GM21367 (cell line): Measurements from ENCODE around the gene NCF4.

ENCODE experiments used
- ATAC-seq: cut with Tn5 transposase; IDR thresholded peaks from one replicate; pipeline ENCODE4 v1.9.1; 2021; ENCODE audit not compliant: unreplicated experiment

The NCF4 gene

DNA sequence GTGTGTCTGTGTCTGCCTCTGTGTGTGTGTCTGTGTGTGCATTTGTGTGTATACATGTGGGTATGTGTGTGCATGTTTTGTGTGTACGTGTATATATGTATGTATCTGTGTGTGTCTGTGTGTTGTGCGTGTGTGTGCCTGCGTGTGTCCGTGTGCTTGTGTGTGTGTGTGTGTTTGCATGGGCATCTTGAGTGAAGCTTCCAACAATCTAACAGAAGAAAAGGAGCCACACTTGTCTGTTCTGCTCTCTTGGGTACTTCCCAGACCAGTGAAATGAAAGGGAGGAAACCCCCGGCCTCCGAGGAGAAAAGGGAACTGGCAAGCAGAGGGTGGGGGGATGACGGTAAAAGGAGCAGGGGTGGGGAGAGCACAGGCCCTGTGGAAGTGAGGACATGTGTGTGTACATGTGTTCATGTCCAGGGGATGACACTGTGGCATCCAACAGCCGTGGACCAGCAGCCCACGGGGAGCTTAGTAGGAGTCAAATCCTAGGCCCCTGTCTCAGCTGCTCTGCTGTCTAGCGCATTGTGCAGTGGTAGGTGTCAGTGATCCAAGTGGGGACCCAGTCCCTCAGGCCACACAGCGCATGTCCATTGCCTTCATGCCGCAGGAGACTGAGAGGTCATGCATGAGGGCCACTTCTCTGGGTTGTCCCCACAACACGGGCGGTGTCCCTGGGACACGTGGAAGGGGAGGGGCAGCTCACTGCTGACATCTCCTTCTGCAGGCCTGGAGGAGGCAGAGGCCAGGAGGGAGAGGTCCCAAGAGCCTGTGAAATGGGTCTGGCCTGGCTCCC is 60.7 kb downstream of the NCF4 start:
- no peak for ATAC-seq

- ATAC-seq: no peak
Measured at GRCh38 chr22:36922105-36922608, 61.4 kb downstream of the NCF4 start.

DNA sequence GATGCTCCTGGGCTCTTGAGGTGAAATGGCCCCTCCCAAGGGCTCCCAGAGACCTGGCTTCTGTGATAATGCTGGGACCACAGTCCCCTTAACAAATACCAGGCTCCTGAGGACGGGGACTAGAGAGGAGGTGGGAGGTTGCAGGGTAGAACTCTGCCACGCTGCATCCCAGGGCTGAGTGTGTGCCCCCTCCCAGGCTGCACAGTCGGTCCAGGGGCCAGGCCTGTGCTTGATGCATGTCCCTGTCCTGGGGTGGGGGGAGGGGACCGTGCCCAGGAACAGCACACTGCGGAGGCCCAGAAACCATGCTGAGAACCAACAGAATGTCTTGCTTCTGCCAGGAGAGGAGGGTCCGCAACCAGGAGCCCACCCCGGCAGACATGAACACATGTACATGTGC is 61.9 kb downstream of the NCF4 start:
- ATAC-seq: no peak

- no peak for ATAC-seq
Measured at GRCh38 chr22:36923131-36923788, 62.5 kb downstream of the NCF4 start.

- ATAC-seq: no peak
Measured at GRCh38 chr22:36924151-36924698, 63.4 kb downstream of the NCF4 start.

DNA sequence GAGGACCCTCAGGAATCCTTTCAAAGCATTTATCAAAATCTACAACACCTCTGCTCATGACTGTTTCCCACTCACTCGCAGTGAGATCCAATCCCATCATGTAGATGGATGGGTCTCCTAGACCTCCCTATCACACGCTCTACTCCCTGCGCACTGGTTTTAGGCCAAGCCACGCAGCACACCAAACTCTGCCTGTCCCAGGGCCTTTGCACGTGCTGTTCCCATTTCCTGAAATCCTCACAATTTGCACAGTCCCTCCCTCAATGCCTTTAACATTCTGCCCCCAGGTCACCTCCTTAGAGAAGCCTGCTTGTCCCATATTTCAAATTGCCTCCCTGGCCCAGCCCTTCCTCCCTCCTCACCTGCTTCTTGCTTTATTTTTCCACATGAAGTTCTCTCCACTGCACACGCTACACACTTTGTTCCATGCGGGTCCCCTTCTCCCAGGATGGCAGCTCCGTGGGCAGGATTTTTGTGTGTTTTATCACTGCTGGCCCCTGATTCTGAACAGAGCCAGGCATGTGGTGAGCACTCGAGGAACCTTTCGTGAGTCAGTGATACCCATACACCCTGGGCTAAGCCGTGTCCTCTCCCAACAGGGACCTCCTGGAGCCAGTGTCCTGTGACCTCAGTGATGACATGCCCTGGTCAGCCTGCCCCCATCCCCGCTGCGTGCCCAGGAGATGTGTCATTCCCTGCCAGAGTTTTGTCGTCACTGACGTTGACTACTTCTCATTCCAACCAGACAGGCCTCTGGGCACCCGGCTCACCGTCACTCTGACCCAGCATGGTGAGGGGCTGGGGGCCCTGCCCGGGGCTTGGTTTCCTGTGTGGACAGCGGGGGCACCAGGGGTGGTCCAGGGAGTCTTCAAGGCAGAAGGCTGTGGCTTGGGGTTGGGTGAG is 64.8 kb downstream of the NCF4 start:
- ATAC-seq: no peak

DNA sequence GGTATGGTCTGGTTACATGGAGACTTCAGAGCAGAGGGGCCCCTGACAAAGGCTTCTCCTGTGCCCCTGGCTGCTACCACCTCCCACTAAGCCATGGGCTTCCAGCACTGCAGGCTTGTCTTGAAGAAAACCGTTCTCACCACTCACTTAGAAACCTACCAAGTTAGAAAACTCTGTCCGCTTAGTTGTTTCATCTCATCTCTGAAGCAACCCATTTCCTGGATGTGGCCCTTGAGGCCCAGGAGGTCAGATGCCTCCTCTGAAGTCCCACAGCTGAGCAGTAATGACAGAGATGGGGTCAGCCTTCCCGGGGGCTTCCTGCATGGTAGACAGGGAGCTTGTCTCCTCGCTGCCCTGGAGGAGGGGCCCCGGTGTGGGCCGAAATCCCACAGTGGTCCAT is 65.5 kb downstream of the NCF4 start:
- no peak for ATAC-seq

GRCh38 chr22:36926721-36927435 is 66.1 kb downstream of the NCF4 start:
- no peak for ATAC-seq
